Tibial nerve (tissue), 4 donors: Measurements from ENCODE around the gene AQP12B. TPM values are rescaled to one million over a fixed set of nuclear protein-coding genes. Genes with fewer than 3 reads are reported as not detected.

ENCODE experiments used
- DNase-seq, 2 donors: peaks; one replicate each; pipeline ENCODE4 v3.0.0-alpha.2; 2019; ENCODE audit warnings: low spot score in 2 of 2
- H3K27ac ChIP-seq, 4 donors: fragments of 200-600 bp; sonication (generic) in 3 of 4; one replicate each; pipeline ENCODE4 v1.5.1; 2017 to 2019; ENCODE audit warnings: mild to moderate bottlenecking in 1 of 4
- H3K27me3 ChIP-seq, 2 donors: fragments of 200-600 bp; sonication (generic) in 1 of 2; one replicate each; pipeline versions ENCODE4 v1.5.1 to v1.6.0; 2017 to 2019
- H3K36me3 ChIP-seq, 3 donors: fragments of 200-600 bp; sonication (generic); one replicate each; pipeline ENCODE4 v1.5.1; 2018 to 2019
- H3K4me1 ChIP-seq, 4 donors: fragments of 200-600 bp; sonication (generic) in 3 of 4; one replicate each; pipeline ENCODE4 v1.5.1; 2017 to 2019
- H3K4me3 ChIP-seq, 4 donors: fragments of 200-600 bp; sonication (generic) in 3 of 4; one replicate each; pipeline ENCODE4 v1.5.1; 2017 to 2019; ENCODE audit warnings: mild to moderate bottlenecking in 1 of 4, moderate library complexity in 1 of 4
- H3K9me3 ChIP-seq, 4 donors: fragments of 200-600 bp; sonication (generic) in 3 of 4; one replicate each; pipeline ENCODE4 v1.5.1; 2017 to 2019
- CTCF ChIP-seq, 5 experiments: fragments of 200-600 bp in 3 of 5; fragments of 450-650 bp in 2 of 5; sonication (generic) in 3 of 5; IDR thresholded peaks; one replicate each; pipeline ENCODE4 v1.5.1; 2016 to 2019; ENCODE audit warnings: antibody characterized with exemption in 5 of 5, mild to moderate bottlenecking in 3 of 5, moderate library complexity in 2 of 5
- EP300 ChIP-seq, 2 donors: sonication (generic); formaldehyde crosslinking; IDR thresholded peaks; one replicate each; pipeline ENCODE4 v1.6.1; 2017; ENCODE audit warnings: antibody characterized with exemption in 2 of 2, mild to moderate bottlenecking in 1 of 2
- POLR2A ChIP-seq, 2 donors: fragments of 450-650 bp; IDR thresholded peaks; one replicate each; pipeline ENCODE4 v1.6.1; 2017; ENCODE audit warnings: antibody characterized with exemption in 2 of 2, mild to moderate bottlenecking in 2 of 2, moderate library complexity in 2 of 2
- WGBS, 2 donors: methylation state at CpG; one replicate each; pipeline ENCODE4 v1.1.5; 2018; 5-methylcytosine and 5-hydroxymethylcytosine counted together
- total RNA-seq, 4 donors: library from RNA; depleted of rRNA; stranded (reverse); fragments of >200 nt; gene quantifications; one replicate each; pipeline ENCODE4 v1.1.0, GENCODE V29; 2016

The AQP12B gene
- total RNA-seq, 4 donors from 2014 or later: 0.22 TPM; not detected in 3

GRCh38 chr2:240721596-240722180, 39.0 kb upstream of the AQP12B start:
- no peak for DNase-seq
- no peak for TF ChIP-seq POLR2A (IDR thresholded peaks at IDR 0.05)
- no peak for TF ChIP-seq CTCF (IDR thresholded peaks at IDR 0.05)
- no peak for TF ChIP-seq EP300 (IDR thresholded peaks at IDR 0.05)
- no peaks in the 10 kb centered on the region for H3K9me3 ChIP-seq
- no peaks in the 10 kb centered on the region for H3K4me1 ChIP-seq
- no peaks in the 10 kb centered on the region for H3K27me3 ChIP-seq
- H3K27ac ChIP-seq: no peak overlapping the region
- peaks cover 0 to 66% (median 0%) of the 10 kb centered on the region in 3 donors for H3K36me3 ChIP-seq
- WGBS, 2 donors: 83 to 90% methylated on average over 15 to 20 of the region's 20 CpGs
- no peak overlapping the region for H3K4me3 ChIP-seq

DNA sequence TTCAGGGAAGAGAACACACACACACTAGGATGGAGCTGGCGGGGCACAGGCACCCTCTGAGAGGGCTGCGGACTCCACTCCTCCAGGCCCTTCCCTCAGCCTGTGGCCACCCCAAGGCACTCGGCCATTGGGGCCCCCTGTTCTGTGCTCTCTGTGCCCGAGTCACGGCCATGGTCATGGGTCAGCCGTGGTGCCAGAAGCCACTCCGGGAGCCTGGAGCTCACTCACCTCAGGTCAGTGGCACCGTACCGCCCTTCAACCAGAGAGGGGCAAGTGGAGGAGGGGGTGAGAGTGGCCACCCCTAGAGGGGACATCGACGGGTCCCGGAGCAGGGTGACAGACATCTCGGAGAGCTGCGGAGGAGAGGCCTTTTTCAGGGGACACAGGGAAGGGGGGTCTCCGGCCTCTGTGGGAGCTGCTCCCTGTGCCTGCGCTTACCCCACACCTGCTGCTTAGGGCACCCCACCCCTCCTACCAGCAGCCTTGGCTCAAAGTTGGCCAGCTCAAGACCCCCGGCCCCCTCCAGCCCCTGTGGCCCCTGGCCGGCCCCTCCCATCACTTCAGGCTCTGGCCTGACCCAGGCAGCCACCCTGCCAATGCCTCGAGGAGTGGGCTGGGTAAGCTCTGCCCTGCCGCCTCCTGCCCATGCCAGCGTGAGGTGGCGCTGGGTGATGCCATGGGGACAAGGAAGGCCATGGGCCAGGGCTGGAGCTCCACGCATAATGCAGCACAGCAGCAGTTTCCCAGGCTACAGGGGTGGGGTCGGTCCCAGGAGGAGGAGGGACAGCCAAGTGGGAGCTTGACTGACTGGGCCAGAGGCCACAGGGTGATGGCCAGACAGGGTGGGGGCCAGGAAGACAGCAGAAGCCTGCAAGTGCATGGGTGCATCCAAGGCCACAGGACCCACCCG, 38.3 kb upstream of the AQP12B start:
- DNase-seq: no peak

GRCh38 chr2:240719676-240720545, 37.2 kb upstream of the AQP12B start:
- no peak for DNase-seq
- 87% methylated on average over 17 to 22 of the region's 25 CpGs for WGBS, 2 donors
- H3K27ac ChIP-seq: no peak overlapping the region
- H3K9me3 ChIP-seq: no peaks in the 10 kb centered on the region
- H3K4me1 ChIP-seq: no peaks in the 10 kb centered on the region
- no peak overlapping the region for H3K4me3 ChIP-seq
- TF ChIP-seq CTCF (IDR thresholded peaks at IDR 0.05): no peak
- no peak for TF ChIP-seq POLR2A (IDR thresholded peaks at IDR 0.05)
- TF ChIP-seq EP300 (IDR thresholded peaks at IDR 0.05): no peak
- no peaks in the 10 kb centered on the region for H3K27me3 ChIP-seq
- peaks cover 0 to 57% (median 0%) of the 10 kb centered on the region in 3 donors for H3K36me3 ChIP-seq

More for the DNA sequence above, 38.3 kb upstream of the AQP12B start:
- Histone ChIP-seq H3K27ac (no peak overlapping the region), H3K9me3 (no peaks in the 10 kb centered on the region), H3K27me3 (no peaks in the 10 kb centered on the region), H3K4me3 (no peak overlapping the region), H3K4me1 (no peaks in the 10 kb centered on the region), H3K36me3 (peaks cover 0 to 66% (median 0%) of the 10 kb centered on the region in 3 donors)
- 83 to 85% methylated on average over 15 to 17 of the region's 25 CpGs for WGBS, 2 donors
- TF ChIP-seq POLR2A (IDR thresholded peaks at IDR 0.05): no peak
- no peak for TF ChIP-seq EP300 (IDR thresholded peaks at IDR 0.05)
- TF ChIP-seq CTCF (IDR thresholded peaks at IDR 0.05): no peak

GRCh38 chr2:240718896-240719490, 36.3 kb upstream of the AQP12B start:
- no peaks in the 10 kb centered on the region for H3K4me1 ChIP-seq
- H3K27me3 ChIP-seq: no peaks in the 10 kb centered on the region
- DNase-seq: no peak
- no peak overlapping the region for H3K4me3 ChIP-seq
- H3K36me3 ChIP-seq: peaks cover 0 to 49% (median 0%) of the 10 kb centered on the region in 3 donors
- H3K9me3 ChIP-seq: no peaks in the 10 kb centered on the region
- 90 to 92% methylated on average over 14 to 21 of the region's 25 CpGs for WGBS, 2 donors
- no peak for TF ChIP-seq EP300 (IDR thresholded peaks at IDR 0.05)
- no peak for TF ChIP-seq POLR2A (IDR thresholded peaks at IDR 0.05)
- no peak for TF ChIP-seq CTCF (IDR thresholded peaks at IDR 0.05)
- no peak overlapping the region for H3K27ac ChIP-seq
